MG63 (cell line): ENCODE measurements around the gene CCDC137. TPM values are rescaled to one million over a fixed set of nuclear protein-coding genes. Genes with fewer than 3 reads are reported as not detected.

ENCODE experiments used
- DNase-seq: peaks from one replicate; pipeline ENCODE4 v3.0.0-alpha.2; 2020
- H3K27me3 ChIP-seq: fragments of 250-450 bp; sonication (Bioruptor Pico); 2 replicates; pipeline ENCODE4 v1.5.1; 2020; ENCODE audit warnings: mild to moderate bottlenecking, moderate library complexity
- H3K36me3 ChIP-seq: fragments of 250-450 bp; sonication (Bioruptor Pico); 2 replicates; pipeline ENCODE4 v1.5.1; 2020; ENCODE audit warnings: mild to moderate bottlenecking, moderate library complexity
- H3K4me3 ChIP-seq: fragments of 250-450 bp; sonication (Bioruptor Pico); 2 replicates; pipeline ENCODE4 v1.5.1; 2020; ENCODE audit warnings: mild to moderate bottlenecking, moderate library complexity
- H3K9me3 ChIP-seq: fragments of 250-450 bp; sonication (Bioruptor Pico); 2 replicates; pipeline ENCODE4 v1.5.1; 2020; ENCODE audit warnings: mild to moderate bottlenecking, moderate library complexity
- total RNA-seq: library from RNA; depleted of rRNA; stranded (reverse); fragments of >200 nt; shearing (Covaris generic); gene quantifications from 2 replicates; pipeline ENCODE4 v1.2.3, GENCODE V29; 2014; ENCODE audit warnings: low replicate concordance

Gene CCDC137
- total RNA-seq, 1 experiment from 2014 or later: 55.2 TPM

- Histone ChIP-seq H3K9me3 (peaks cover 6% of the 10 kb centered on the region; the same call in 1 of the 2 replicates), H3K27me3 (no peaks in the 10 kb centered on the region), H3K36me3 (no peaks in the 10 kb centered on the region), H3K4me3 (no peak overlapping the region)
- DNase-seq: no peak
These were observed 19.5 kb upstream of the CCDC137 start for GRCh38 chr17:81646869-81647600.

DNA sequence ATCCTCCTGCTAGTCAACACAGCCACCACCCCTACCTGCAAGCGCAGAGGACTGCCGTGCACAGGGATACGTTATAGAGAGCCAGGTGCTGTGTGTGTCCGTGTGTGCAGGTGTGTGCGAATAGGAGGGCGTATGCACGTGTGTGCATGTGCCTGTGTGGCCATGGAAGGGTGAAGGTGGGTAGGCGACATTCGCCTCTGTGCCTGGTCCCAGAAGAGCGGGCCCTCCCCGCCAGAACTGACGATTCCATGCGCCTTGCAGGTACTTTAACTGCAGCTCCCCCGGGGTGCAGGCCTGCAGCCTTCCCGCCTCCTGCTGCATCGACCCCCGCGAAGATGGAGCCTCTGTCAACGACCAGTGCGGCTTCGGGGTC is 18.9 kb upstream of the CCDC137 start:
- Histone ChIP-seq H3K36me3 (no peaks in the 10 kb centered on the region), H3K4me3 (no peak overlapping the region), H3K27me3 (no peaks in the 10 kb centered on the region), H3K9me3 (peaks cover 6% of the 10 kb centered on the region; the same call in 1 of the 2 replicates)
- no peak for DNase-seq

GRCh38 chr17:81648013-81648706 is 18.4 kb upstream of the CCDC137 start:
- H3K27me3 ChIP-seq: no peaks in the 10 kb centered on the region
- no peak for DNase-seq
- H3K4me3 ChIP-seq: no peak overlapping the region
- H3K36me3 ChIP-seq: no peaks in the 10 kb centered on the region
- peaks cover 6% of the 10 kb centered on the region; the same call in 1 of the 2 replicates for H3K9me3 ChIP-seq

- no peaks in the 10 kb centered on the region for H3K27me3 ChIP-seq
- H3K9me3 ChIP-seq: peaks cover 6% of the 10 kb centered on the region; the same call in 1 of the 2 replicates
- no peak for DNase-seq
- no peaks in the 10 kb centered on the region for H3K36me3 ChIP-seq
- no peak overlapping the region for H3K4me3 ChIP-seq
These were observed 17.8 kb upstream of the CCDC137 start for GRCh38 chr17:81648707-81649085.

GRCh38 chr17:81650951-81651350 is 15.6 kb upstream of the CCDC137 start:
- DNase-seq: no peak

DNA sequence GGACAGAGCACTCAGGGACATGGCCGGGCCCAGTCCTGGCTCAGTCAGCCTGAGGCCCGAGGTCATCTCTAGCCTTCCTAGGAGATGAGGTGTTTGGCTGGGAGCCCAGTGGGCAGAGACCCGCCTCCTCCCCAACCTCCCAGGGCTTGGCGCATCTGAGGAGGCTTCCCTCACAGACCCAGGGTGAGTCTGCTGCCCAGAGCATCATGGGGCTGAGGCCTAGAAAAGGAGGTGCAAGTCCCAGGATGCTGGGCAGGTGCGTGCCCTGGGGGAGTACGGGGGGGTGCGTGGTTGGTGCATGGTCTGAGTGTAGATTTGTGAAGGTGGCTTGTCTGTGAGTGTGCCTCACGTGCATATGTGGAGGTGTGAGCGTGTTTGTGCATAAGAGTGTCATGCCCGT is 14.8 kb upstream of the CCDC137 start:
- H3K9me3 ChIP-seq: peaks cover 6% of the 10 kb centered on the region; the same call in 1 of the 2 replicates
- no peaks in the 10 kb centered on the region for H3K36me3 ChIP-seq
- no peak overlapping the region for H3K4me3 ChIP-seq
- peak; percentile 94 for DNase-seq
- no peaks in the 10 kb centered on the region for H3K27me3 ChIP-seq

More at GRCh38 chr17:81650951-81651350, 15.6 kb upstream of the CCDC137 start:
- Histone ChIP-seq H3K9me3 (peaks cover 6% of the 10 kb centered on the region; the same call in 1 of the 2 replicates), H3K36me3 (no peaks in the 10 kb centered on the region), H3K27me3 (no peaks in the 10 kb centered on the region), H3K4me3 (no peak overlapping the region)

GRCh38 chr17:81652906-81653771 is 13.4 kb upstream of the CCDC137 start:
- H3K27me3 ChIP-seq: no peaks in the 10 kb centered on the region
- DNase-seq: no peak
- H3K9me3 ChIP-seq: peaks cover 6% of the 10 kb centered on the region; the same call in 1 of the 2 replicates
- no peak overlapping the region for H3K4me3 ChIP-seq
- no peaks in the 10 kb centered on the region for H3K36me3 ChIP-seq

GRCh38 chr17:81655378-81656117 is 11.0 kb upstream of the CCDC137 start:
- H3K9me3 ChIP-seq: no peaks in the 10 kb centered on the region
- no peak for DNase-seq
- no peak overlapping the region for H3K4me3 ChIP-seq

GRCh38 chr17:81656118-81656743 is 10.3 kb upstream of the CCDC137 start, which contains the start of gene PDE6G:
TSS of gene PDE6G (minus strand) at chr17:81656542. CDS start at chr17:81653305, 3,237 bp downstream.
- Histone ChIP-seq H3K27me3 (no peaks in the 10 kb centered on the region), H3K4me3 (no peak within 1 kb of the TSS), H3K36me3 (no peaks in the 10 kb centered on the region), H3K9me3 (no peaks in the 10 kb centered on the region)
- no peak for DNase-seq

More at GRCh38 chr17:81655378-81656117, 11.0 kb upstream of the CCDC137 start:
- no peaks in the 10 kb centered on the region for H3K36me3 ChIP-seq
- H3K27me3 ChIP-seq: no peaks in the 10 kb centered on the region

- H3K36me3 ChIP-seq: no peaks in the 10 kb centered on the region
- H3K27me3 ChIP-seq: no peaks in the 10 kb centered on the region
- DNase-seq: no peak
- no peaks in the 10 kb centered on the region for H3K9me3 ChIP-seq
- no peak overlapping the region for H3K4me3 ChIP-seq
These were observed 9.7 kb upstream of the CCDC137 start for GRCh38 chr17:81656835-81657234.

- H3K9me3 ChIP-seq: no peaks in the 10 kb centered on the region
- no peaks in the 10 kb centered on the region for H3K27me3 ChIP-seq
- no peak overlapping the region for H3K4me3 ChIP-seq
- DNase-seq: no peak
- H3K36me3 ChIP-seq: peaks cover 1% of the 10 kb centered on the region; the same call in 1 of the 2 replicates
These were observed 7.5 kb upstream of the CCDC137 start for GRCh38 chr17:81659038-81659437.

DNA sequence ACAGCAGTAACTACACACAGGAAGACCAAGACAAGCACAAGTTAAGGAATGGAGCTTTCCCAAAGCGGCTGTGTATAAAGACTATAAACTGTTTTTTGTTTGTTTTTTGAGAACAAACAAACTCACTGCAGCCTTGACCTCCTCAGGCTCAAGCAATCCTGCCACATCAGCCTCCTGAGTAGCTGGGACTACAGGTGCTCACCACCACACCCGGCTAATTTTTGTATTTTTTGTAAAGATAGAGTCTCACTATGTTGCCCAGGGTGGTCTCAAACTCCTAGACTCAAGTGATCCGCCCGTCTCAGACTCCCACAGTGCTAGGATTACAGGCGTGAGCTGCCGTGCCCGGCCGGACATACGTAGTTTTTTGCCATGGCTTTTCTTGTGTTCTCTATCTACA is 6.1 kb upstream of the CCDC137 start:
- DNase-seq: no peak

DNA sequence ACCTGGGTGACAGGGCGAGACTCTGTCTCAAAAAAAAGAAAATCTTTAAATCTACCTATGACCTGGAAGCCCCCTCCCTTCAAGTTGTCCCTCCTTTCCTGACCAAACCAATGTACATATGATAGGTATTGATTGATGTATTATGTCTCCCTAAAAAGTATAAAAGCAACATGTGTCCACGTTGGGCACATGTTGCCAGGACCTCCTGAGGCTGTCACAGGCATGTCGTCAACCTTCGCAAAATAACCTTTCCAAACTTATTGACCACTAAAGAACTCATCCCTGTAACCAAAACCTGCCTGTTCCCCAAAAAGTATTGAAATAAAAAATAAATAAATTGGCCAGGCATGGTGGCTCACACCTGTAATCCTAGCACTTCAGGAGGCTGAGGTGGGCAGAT is 4.5 kb upstream of the CCDC137 start:
- DNase-seq: no peak
- Histone ChIP-seq H3K9me3 (no peaks in the 10 kb centered on the region), H3K27me3 (no peaks in the 10 kb centered on the region), H3K4me3 (no peak overlapping the region), H3K36me3 (peaks cover 16% of the 10 kb centered on the region)

More for the DNA sequence above, 6.1 kb upstream of the CCDC137 start:
- Histone ChIP-seq H3K4me3 (no peak overlapping the region), H3K9me3 (no peaks in the 10 kb centered on the region), H3K27me3 (no peaks in the 10 kb centered on the region), H3K36me3 (peaks cover 14% of the 10 kb centered on the region)

DNA sequence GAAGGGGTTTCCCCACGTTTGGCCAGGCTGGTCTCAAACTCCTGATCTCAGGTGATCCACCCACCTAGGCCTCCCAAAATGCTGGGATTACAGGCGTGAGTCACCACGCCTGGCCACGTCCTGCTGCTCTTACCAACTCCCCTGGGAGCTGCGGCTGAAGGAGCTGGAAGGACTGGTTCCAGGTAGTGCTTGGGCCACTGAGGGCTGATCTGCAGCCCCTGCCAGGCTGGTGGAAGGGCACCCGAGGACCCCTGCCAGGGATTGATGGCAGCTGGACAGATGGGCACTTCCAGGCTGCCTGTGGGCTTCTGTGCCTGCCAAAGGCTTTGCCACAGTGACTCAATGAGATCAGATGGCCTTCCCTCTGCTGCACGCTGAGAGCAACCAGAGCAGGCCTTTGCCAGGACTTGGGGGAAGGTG is 2.5 kb upstream of the CCDC137 start:
- no peaks in the 10 kb centered on the region for H3K9me3 ChIP-seq
- H3K4me3 ChIP-seq: no peak overlapping the region
- no peaks in the 10 kb centered on the region for H3K27me3 ChIP-seq
- peak; percentile 24 for DNase-seq
- peaks cover 33% of the 10 kb centered on the region for H3K36me3 ChIP-seq

- peak overlapping the region; percentile 90 for H3K4me3 ChIP-seq
- H3K36me3 ChIP-seq: peaks cover 47% of the 10 kb centered on the region
- no peaks in the 10 kb centered on the region for H3K9me3 ChIP-seq
- peak; percentile 48 for DNase-seq
- H3K27me3 ChIP-seq: no peaks in the 10 kb centered on the region
These were observed 1.1 kb upstream of the CCDC137 start for GRCh38 chr17:81665205-81666091.
